ENCODE results near the gene ERVK3-1.

GRCh38 chr19:58326501-58326913, 21.3 kb downstream of the ERVK3-1 start:
- no peak for TF ChIP-seq POLR2A (IDR thresholded peaks at IDR 0.05)
- TF ChIP-seq, protein P1, sequence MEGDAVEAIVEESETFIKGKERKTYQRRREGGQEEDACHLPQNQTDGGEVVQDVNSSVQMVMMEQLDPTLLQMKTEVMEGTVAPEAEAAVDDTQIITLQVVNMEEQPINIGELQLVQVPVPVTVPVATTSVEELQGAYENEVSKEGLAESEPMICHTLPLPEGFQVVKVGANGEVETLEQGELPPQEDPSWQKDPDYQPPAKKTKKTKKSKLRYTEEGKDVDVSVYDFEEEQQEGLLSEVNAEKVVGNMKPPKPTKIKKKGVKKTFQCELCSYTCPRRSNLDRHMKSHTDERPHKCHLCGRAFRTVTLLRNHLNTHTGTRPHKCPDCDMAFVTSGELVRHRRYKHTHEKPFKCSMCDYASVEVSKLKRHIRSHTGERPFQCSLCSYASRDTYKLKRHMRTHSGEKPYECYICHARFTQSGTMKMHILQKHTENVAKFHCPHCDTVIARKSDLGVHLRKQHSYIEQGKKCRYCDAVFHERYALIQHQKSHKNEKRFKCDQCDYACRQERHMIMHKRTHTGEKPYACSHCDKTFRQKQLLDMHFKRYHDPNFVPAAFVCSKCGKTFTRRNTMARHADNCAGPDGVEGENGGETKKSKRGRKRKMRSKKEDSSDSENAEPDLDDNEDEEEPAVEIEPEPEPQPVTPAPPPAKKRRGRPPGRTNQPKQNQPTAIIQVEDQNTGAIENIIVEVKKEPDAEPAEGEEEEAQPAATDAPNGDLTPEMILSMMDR (IDR thresholded peaks at IDR 0.05) = no peak
